Measurements from ENCODE around the gene RNF32.
"Not testable (repeated sequence)": the region's sequence is repeated elsewhere in the genome, so short reads cannot be mapped to it uniquely, and the experiment has no call there.

RNF32 gene

DNA sequence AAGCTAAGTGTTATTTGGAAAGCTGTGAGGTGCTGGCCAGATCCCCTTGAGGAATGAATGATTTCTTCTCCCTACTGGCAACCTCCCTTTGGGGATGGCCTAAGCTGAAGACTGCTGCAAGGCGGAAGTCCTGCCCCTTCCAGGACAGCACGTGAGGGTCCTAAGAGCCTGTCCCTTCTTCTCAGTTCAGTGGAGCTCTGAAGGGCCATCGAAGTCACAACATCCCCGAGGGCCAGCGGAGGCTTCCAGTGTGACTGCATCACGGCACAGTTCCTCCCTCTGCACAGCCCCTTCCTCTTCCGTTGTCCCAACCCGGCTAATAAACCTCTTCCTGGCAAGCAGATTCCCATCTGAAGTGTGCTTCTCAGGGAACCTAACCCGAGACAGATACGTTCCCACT lies 43.7 kb downstream of the RNF32 start:
- H3K27me3 ChIP-seq (ENCODE audit: low read depth, low read length), result no peaks in the 10 kb centered on the region
- H3K4me3 ChIP-seq (ENCODE audit: low read depth in 1 of 2, low read length in 2 of 2), result no peak overlapping the region
- H3K27ac ChIP-seq (ENCODE audit: low read length), result no peak overlapping the region
- H3K4me1 ChIP-seq (ENCODE audit: control insufficient read depth in 1 of 2, insufficient read depth in 2 of 2, low read length in 2 of 2), result no peaks in the 10 kb centered on the region
- peaks cover 10 to 17% of the 10 kb centered on the region in 2 donors for H3K36me3 ChIP-seq (ENCODE audit: control insufficient read depth in 1 of 2, insufficient read depth in 2 of 2, low read length in 2 of 2)
- H3K9me3 ChIP-seq (ENCODE audit: control insufficient read depth in 1 of 2, low read length in 2 of 2), result no peaks in the 10 kb centered on the region

DNA sequence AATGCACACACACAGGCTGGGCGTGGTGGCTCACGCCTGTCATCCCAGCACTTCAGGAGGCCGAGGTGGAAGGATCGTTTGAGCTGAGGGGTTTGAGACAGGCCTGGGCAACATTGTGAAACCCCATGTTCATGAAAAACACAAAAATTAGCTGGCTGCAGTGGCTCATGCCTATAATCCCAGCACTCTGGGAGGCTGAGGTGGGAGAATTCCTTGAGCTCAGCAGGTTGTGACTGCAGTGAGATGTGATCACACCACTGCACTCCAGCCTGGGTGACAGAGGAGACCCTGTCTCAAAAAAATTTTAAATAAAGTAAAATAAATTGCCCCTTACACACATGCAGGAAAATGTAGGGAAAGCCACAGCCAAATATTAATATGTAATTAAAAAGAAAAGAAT lies 44.1 kb downstream of the RNF32 start:
- no peaks in the 10 kb centered on the region for H3K4me1 ChIP-seq (ENCODE audit: control insufficient read depth in 1 of 2, insufficient read depth in 2 of 2, low read length in 2 of 2)
- no peaks in the 10 kb centered on the region for H3K27me3 ChIP-seq (ENCODE audit: low read depth, low read length)
- peaks cover 10 to 13% of the 10 kb centered on the region in 2 donors for H3K36me3 ChIP-seq (ENCODE audit: control insufficient read depth in 1 of 2, insufficient read depth in 2 of 2, low read length in 2 of 2)

DNA sequence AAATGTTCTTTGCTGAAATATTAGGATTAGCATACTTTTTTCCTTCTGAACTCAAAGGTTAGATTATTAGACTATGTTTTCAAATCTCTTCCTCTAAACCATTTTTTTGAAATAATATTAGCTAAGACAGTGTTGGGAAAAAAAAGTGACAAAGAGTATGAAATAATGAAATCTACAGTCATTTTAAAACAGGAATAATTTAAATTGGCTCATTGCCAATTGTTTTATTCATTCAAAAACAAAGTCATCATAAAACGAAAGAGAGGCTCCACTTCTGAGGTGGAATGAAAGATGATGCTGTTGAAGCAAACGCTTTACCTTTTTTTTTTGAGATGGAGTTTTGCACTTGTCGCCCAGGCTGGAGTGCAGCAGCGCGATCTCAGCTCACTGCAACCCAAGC lies 51.2 kb downstream of the RNF32 start:
- no peak overlapping the region for H3K27ac ChIP-seq (ENCODE audit: low read length)

More for the DNA sequence above, 44.1 kb downstream of the RNF32 start:
- Histone ChIP-seq H3K9me3 (ENCODE audit: control insufficient read depth in 1 of 2, low read length in 2 of 2) (no peaks in the 10 kb centered on the region), H3K27ac (ENCODE audit: low read length) (no peak overlapping the region), H3K4me3 (ENCODE audit: low read depth in 1 of 2, low read length in 2 of 2) (no peak overlapping the region)

DNA sequence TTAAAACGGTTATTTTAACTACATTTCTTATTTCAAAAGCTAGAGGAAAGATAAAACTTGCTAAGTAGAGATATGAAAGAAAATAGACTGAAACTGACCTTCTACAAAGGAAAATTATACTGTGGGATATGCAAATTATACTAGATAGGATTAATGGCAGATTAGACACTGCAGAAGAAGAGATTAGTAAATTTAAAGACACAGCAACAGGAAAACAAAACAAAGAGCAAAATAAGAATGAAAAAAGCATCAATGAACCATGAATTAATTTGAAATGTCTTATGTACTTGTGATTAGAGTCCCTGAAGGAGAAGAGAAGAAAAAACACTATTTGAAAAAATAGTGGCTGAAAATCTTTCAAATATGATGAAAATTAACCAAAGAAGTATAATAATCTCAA lies 52.3 kb downstream of the RNF32 start:
- Histone ChIP-seq H3K27me3 (ENCODE audit: low read depth, low read length) (no peaks in the 10 kb centered on the region), H3K36me3 (ENCODE audit: control insufficient read depth in 1 of 2, insufficient read depth in 2 of 2, low read length in 2 of 2) (no peaks in the 10 kb centered on the region), H3K9me3 (ENCODE audit: control insufficient read depth in 1 of 2, low read length in 2 of 2) (peaks cover 0 to 5% of the 10 kb centered on the region in 2 donors), H3K4me3 (ENCODE audit: low read depth in 1 of 2, low read length in 2 of 2) (no peak overlapping the region), H3K4me1 (ENCODE audit: control insufficient read depth in 1 of 2, insufficient read depth in 2 of 2, low read length in 2 of 2) (no peaks in the 10 kb centered on the region), H3K27ac (ENCODE audit: low read length) (no peak overlapping the region)

More for the DNA sequence above, 51.2 kb downstream of the RNF32 start:
- Histone ChIP-seq H3K36me3 (ENCODE audit: control insufficient read depth in 1 of 2, insufficient read depth in 2 of 2, low read length in 2 of 2) (no peaks in the 10 kb centered on the region), H3K4me3 (ENCODE audit: low read depth in 1 of 2, low read length in 2 of 2) (no peak overlapping the region), H3K4me1 (ENCODE audit: control insufficient read depth in 1 of 2, insufficient read depth in 2 of 2, low read length in 2 of 2) (no peaks in the 10 kb centered on the region), H3K9me3 (ENCODE audit: control insufficient read depth in 1 of 2, low read length in 2 of 2) (no peaks in the 10 kb centered on the region), H3K27me3 (ENCODE audit: low read depth, low read length) (no peaks in the 10 kb centered on the region)

DNA sequence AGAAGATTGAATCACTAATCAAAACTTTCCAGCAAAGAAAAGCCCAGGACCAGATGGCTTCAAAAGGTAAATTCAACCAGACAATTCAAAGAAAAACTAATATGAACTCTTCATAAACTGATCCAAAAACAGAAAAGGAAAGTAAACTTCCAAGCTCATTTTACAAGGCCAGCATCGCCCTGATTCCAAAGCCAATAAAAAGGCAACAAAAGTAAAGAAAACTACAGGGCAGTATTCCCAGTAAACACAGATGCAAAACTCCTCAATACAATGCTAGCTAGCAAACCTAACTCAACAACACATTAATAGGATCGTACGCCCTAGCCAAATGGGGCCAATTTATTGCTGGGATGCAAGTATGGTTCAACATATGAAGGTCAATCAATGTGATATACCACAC lies 53.1 kb downstream of the RNF32 start:
- no peaks in the 10 kb centered on the region for H3K27me3 ChIP-seq (ENCODE audit: low read depth, low read length)
- H3K4me3 ChIP-seq (ENCODE audit: low read depth in 1 of 2, low read length in 2 of 2), result no peak overlapping the region
- no peaks in the 10 kb centered on the region for H3K36me3 ChIP-seq (ENCODE audit: control insufficient read depth in 1 of 2, insufficient read depth in 2 of 2, low read length in 2 of 2)
- no peaks in the 10 kb centered on the region for H3K4me1 ChIP-seq (ENCODE audit: control insufficient read depth in 1 of 2, insufficient read depth in 2 of 2, low read length in 2 of 2)
- H3K9me3 ChIP-seq (ENCODE audit: control insufficient read depth in 1 of 2, low read length in 2 of 2), result peaks cover 0 to 9% of the 10 kb centered on the region in 2 donors
- H3K27ac ChIP-seq (ENCODE audit: low read length), result no peak overlapping the region

DNA sequence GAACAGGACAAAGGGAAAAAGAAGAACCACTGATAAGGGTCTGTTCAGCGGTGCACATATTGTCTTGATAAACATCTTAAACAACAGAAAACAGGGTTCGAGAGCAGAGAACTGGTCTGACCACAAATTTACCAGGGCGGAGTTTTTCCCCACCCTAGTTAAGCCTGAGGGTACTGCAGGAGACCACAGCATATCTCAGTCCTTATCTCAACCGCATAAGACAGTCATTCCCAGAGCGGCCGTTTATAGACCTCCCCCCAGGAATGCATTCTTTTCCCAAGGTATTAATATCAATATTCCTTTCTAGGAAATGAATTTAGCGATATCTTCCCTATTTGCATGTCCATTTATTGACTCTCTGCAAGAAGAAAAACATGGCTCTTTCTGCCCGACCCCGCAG lies 56.7 kb downstream of the RNF32 start:
- not testable (repeated sequence) for H3K36me3 ChIP-seq (ENCODE audit: control insufficient read depth in 1 of 2, insufficient read depth in 2 of 2, low read length in 2 of 2); H3K9me3 ChIP-seq (ENCODE audit: control insufficient read depth in 1 of 2, low read length in 2 of 2); H3K4me3 ChIP-seq (ENCODE audit: low read depth in 1 of 2, low read length in 2 of 2); H3K27ac ChIP-seq (ENCODE audit: low read length); H3K27me3 ChIP-seq (ENCODE audit: low read depth, low read length); H3K4me1 ChIP-seq (ENCODE audit: control insufficient read depth in 1 of 2, insufficient read depth in 2 of 2, low read length in 2 of 2)

DNA sequence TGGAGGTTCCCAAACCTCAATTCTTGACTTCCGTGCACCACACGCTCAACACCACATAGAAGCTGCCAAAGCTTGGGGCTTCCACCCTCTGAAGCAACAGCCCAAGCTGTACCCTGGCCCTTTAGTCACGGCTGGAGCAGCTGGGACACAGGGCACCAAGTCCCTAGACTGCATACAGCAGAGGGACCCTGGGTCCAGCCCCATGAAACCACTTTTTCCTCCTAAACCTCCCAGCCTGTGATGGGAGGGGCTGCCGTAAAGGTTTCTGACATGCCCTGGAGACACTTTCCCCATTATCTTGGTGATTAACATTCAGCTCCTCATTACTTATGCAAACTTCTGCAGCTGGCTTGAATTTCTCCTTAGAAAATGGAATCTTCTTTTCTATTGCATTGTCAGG lies 57.9 kb downstream of the RNF32 start:
- not testable (repeated sequence) for H3K27ac ChIP-seq (ENCODE audit: low read length); H3K36me3 ChIP-seq (ENCODE audit: control insufficient read depth in 1 of 2, insufficient read depth in 2 of 2, low read length in 2 of 2); H3K9me3 ChIP-seq (ENCODE audit: control insufficient read depth in 1 of 2, low read length in 2 of 2); H3K27me3 ChIP-seq (ENCODE audit: low read depth, low read length); H3K4me3 ChIP-seq (ENCODE audit: low read depth in 1 of 2, low read length in 2 of 2); H3K4me1 ChIP-seq (ENCODE audit: control insufficient read depth in 1 of 2, insufficient read depth in 2 of 2, low read length in 2 of 2)

DNA sequence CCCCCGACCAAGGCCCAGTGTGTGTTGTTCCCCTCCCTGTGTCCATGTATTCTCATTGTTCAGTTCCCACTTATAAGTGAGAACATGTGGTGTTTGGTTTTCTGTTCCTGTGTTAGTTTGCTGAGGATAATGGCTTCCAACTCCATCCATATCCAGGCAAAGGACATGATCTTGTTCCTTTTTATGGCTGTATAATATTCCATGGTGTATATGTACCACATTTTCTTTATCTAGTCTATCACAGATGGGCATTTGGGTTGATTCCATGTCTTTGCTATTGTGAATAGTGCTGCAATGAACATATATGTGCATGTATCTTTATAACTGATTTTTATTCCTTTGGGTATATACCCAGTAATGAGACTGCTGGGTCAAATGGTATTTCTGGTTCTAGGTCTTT lies 61.2 kb downstream of the RNF32 start:
- peaks cover 0 to 11% of the 10 kb centered on the region in 2 donors for H3K9me3 ChIP-seq (ENCODE audit: control insufficient read depth in 1 of 2, low read length in 2 of 2)
- not testable (repeated sequence) for H3K4me1 ChIP-seq (ENCODE audit: control insufficient read depth in 1 of 2, insufficient read depth in 2 of 2, low read length in 2 of 2); H3K36me3 ChIP-seq (ENCODE audit: control insufficient read depth in 1 of 2, insufficient read depth in 2 of 2, low read length in 2 of 2); H3K27me3 ChIP-seq (ENCODE audit: low read depth, low read length); H3K4me3 ChIP-seq (ENCODE audit: low read depth in 1 of 2, low read length in 2 of 2); H3K27ac ChIP-seq (ENCODE audit: low read length)

DNA sequence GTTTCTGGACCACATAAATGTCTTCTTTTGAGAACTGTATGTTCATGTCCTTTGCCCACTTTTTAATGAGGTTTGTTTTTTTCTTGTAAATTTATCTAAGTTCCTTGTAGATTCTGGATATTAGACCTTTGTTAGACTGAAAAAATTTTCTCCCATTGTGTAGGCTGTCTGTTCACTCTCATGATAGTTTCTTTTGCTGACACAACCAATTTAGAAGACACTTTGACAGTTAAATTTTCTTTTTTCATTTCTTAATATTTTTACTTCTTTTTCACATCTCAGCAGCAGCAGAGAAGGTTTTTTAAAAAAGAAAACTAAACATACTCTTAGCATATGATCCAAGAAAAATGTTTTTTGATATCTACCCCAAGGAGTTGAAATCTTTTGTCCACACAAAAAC lies 61.8 kb downstream of the RNF32 start:
- H3K27ac ChIP-seq (ENCODE audit: low read length), result no peak overlapping the region

DNA sequence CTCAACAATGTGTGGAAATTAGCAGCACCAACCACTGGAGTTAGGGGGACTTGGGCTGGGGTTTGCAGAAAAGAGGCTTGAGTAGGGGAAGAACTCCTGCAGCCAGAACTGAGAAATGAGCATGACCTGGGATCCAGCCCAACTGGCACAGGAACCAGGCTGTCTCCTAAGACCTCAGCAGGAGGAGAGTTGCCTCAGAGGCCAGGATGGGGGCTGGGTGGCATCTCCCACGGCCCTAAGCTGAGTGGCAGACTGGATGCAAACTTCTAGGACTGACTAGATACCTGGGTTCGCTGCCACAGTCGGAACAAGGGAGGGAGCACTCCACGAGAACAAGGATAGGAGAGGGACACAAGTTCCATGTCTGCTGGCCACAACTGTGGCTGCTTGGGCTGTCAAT lies 62.6 kb downstream of the RNF32 start:
- peaks cover 0 to 3% of the 10 kb centered on the region in 2 donors for H3K36me3 ChIP-seq (ENCODE audit: control insufficient read depth in 1 of 2, insufficient read depth in 2 of 2, low read length in 2 of 2)
- H3K27me3 ChIP-seq (ENCODE audit: low read depth, low read length), result no peaks in the 10 kb centered on the region
- no peak overlapping the region for H3K4me3 ChIP-seq (ENCODE audit: low read depth in 1 of 2, low read length in 2 of 2)
- no peaks in the 10 kb centered on the region for H3K4me1 ChIP-seq (ENCODE audit: control insufficient read depth in 1 of 2, insufficient read depth in 2 of 2, low read length in 2 of 2)
- H3K27ac ChIP-seq (ENCODE audit: low read length), result no peak overlapping the region
- H3K9me3 ChIP-seq (ENCODE audit: control insufficient read depth in 1 of 2, low read length in 2 of 2), result peaks cover 0 to 13% of the 10 kb centered on the region in 2 donors

More for the DNA sequence above, 61.8 kb downstream of the RNF32 start:
- Histone ChIP-seq H3K4me1 (ENCODE audit: control insufficient read depth in 1 of 2, insufficient read depth in 2 of 2, low read length in 2 of 2) (no peaks in the 10 kb centered on the region), H3K9me3 (ENCODE audit: control insufficient read depth in 1 of 2, low read length in 2 of 2) (peaks cover 0 to 12% of the 10 kb centered on the region in 2 donors), H3K27me3 (ENCODE audit: low read depth, low read length) (no peaks in the 10 kb centered on the region), H3K36me3 (ENCODE audit: control insufficient read depth in 1 of 2, insufficient read depth in 2 of 2, low read length in 2 of 2) (no peaks in the 10 kb centered on the region), H3K4me3 (ENCODE audit: low read depth in 1 of 2, low read length in 2 of 2) (no peak overlapping the region)

DNA sequence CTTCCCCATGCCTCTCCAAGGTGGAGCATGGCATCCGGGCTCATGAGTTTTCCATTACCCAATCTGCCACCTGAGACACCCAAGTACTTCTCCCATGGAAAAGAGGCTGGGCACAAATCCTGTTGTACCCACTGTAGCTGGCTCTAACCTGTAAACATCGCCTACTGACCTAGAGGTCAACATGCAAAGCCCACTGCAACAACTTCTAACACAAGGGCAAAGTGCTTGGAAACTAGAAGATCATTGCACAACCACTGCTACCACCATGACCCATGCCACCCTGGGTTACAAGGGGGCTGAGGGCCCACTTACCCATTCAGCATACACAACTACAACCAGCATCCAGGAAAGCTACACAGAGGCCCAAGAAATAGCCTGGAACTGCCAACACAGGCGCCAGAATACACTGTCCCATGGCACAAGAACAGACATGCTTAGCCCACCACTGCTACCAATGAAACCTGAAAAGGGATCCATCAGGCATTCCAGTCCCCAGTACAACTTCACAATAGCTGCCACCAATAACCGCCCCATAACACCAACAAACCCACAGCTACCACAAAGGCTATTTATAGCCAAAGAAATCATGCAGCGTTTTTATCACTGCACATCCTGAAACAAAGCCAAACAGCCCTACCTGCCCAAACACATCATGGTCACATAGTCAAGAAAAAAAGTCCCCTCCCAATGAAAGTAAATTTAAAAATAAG lies 63.4 kb downstream of the RNF32 start:
- Histone ChIP-seq H3K4me3 (ENCODE audit: low read depth in 1 of 2, low read length in 2 of 2) (no peak overlapping the region), H3K36me3 (ENCODE audit: control insufficient read depth in 1 of 2, insufficient read depth in 2 of 2, low read length in 2 of 2) (peaks cover 0 to 10% of the 10 kb centered on the region in 2 donors), H3K9me3 (ENCODE audit: control insufficient read depth in 1 of 2, low read length in 2 of 2) (peaks cover 0 to 19% of the 10 kb centered on the region in 2 donors), H3K27ac (ENCODE audit: low read length) (no peak overlapping the region), H3K4me1 (ENCODE audit: control insufficient read depth in 1 of 2, insufficient read depth in 2 of 2, low read length in 2 of 2) (no peaks in the 10 kb centered on the region), H3K27me3 (ENCODE audit: low read depth, low read length) (no peaks in the 10 kb centered on the region)

All from muscle layer of duodenum (tissue), 2 donors.